Activated T-cell treated with anti-CD3 and anti-CD28 coated beads, Interleukin-2, amount 50 U/mL, for 4 hours (primary cell): Measurements from ENCODE around the gene CACNA1C. TPM values are rescaled to one million over a fixed set of nuclear protein-coding genes. Genes with fewer than 3 reads are reported as not detected.

Experiments
- ATAC-seq, 2 donors: fragments of 200-7000 bp; cut with Tn5 transposase; one replicate each; pipeline ENCODE4 v1.10.0; 2021
- DNase-seq: peaks from one replicate; pipeline ENCODE4 v3.0.0-alpha.2; 2020
- H3K27me3 Mint-ChIP-seq: one replicate; pipeline ENCODE4 v1.8.0; 2021; ENCODE audit warnings: low read depth, mixed read lengths
- H3K36me3 Mint-ChIP-seq: one replicate; pipeline ENCODE4 v1.8.0; 2022; ENCODE audit warnings: mixed read lengths; ENCODE audit not compliant: insufficient read depth
- H3K4me1 Mint-ChIP-seq: one replicate; pipeline ENCODE4 v1.8.0; 2021; ENCODE audit warnings: low read depth, mixed read lengths
- H3K4me3 Mint-ChIP-seq: one replicate; pipeline ENCODE4 v1.8.0; 2021; ENCODE audit warnings: mild to moderate bottlenecking, moderate library complexity, mixed read lengths
- H3K9me3 Mint-ChIP-seq: one replicate; pipeline ENCODE4 v1.8.0; 2021; ENCODE audit warnings: mixed read lengths
- total RNA-seq, 3 donors: library from RNA; stranded (reverse); gene quantifications; one replicate each; pipeline ENCODE4 v1.2.1, GENCODE V29; 2021

Gene CACNA1C
- total RNA-seq, 3 donors from 2014 or later: 0.03 to 0.08 (median 0.03) TPM

DNA sequence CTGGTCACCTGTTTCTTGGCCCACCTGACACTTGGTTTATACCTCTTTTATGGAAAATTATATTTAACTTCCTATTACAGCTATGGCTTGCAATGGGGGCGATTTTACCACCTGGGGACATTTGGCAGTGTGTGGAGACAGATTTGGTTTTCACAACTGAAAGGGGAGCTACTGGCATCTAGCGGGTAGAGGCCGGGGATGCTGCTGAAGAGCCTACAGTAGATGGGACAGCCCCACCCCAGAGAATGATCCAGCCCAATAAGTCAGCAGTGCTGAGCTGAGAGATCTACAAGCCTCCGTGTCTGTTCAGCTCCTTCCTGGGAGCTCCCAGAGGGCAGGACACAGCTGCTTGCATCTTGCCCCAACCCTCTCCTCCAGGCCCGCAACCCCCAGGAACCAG, 302.8 kb downstream of the CACNA1C start:
- H3K36me3 Mint-ChIP-seq: no peaks in the 10 kb centered on the region
- H3K4me3 Mint-ChIP-seq: no peak overlapping the region
- DNase-seq (no peak), ATAC-seq (no peak)
- peaks cover 13% of the 10 kb centered on the region for H3K27me3 Mint-ChIP-seq
- H3K9me3 Mint-ChIP-seq: no peaks in the 10 kb centered on the region
- peaks cover 11% of the 10 kb centered on the region for H3K4me1 Mint-ChIP-seq

DNA sequence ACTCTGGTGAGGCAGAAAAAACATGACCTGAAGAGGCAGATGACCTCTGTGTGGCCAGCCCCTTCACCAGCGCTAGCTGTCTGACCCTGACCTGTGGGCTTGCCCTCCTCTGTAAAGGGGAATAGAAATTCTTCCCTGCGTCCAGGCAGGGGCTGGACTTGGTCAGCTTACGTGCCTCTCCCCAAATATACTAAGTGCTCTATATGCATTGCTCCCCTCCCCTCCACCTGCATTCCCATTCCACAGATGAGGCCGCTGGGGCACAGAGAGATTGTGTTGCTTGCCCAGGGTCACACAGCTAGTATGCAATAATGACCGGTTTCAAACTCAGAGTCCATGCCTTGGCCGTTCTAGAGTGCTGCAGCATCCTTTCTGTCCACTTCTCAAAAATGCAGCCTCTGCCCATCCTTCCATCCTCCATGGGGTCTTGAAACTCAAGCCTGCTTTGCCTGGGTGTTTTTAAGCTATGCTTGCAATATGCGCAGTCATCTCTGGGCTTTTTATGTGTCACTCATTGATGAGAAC, 303.9 kb downstream of the CACNA1C start:
- peaks cover 13% of the 10 kb centered on the region for H3K27me3 Mint-ChIP-seq
- no peaks in the 10 kb centered on the region for H3K9me3 Mint-ChIP-seq
- ATAC-seq: no peak
- no peaks in the 10 kb centered on the region for H3K36me3 Mint-ChIP-seq
- DNase-seq: no peak
- peaks cover 11% of the 10 kb centered on the region for H3K4me1 Mint-ChIP-seq
- H3K4me3 Mint-ChIP-seq: no peak overlapping the region

DNA sequence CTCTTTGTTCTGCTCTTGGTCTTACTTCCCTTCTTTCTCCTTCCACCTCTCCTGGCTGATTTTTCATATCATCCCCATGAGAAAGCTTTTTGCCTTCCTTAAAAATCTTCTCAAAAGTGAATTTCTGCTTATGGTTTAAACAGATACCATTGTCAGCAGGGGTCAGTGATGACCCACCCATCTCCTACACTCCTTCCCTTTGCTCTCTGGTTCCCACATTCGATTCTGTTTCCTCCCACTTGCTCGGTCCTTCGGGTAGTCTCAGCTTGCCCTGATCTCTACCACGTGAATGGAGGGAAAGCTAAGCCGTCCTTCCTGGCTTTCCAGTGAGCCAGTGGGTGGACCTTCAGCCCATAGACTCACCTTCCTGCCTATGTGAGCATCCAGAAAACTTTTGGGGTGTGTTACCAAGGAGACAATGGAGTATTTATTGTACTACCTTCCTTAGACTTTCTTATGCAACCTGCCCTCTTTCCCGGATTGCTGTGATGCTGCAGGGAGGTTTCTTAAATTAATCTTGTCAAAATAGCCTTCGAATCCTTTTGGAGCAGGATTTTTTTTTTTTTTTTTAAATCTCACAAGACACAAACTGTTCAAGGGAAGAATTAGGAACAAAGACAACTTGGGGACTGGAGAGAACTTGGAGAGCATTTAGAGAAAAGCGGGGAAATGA, 306.3 kb downstream of the CACNA1C start:
- H3K27me3 Mint-ChIP-seq: peaks cover 5% of the 10 kb centered on the region
- peaks cover 28% of the 10 kb centered on the region for H3K4me1 Mint-ChIP-seq
- no peak for ATAC-seq
- no peaks in the 10 kb centered on the region for H3K36me3 Mint-ChIP-seq
- DNase-seq: no peak
- no peak overlapping the region for H3K4me3 Mint-ChIP-seq
- H3K9me3 Mint-ChIP-seq: no peaks in the 10 kb centered on the region

DNA sequence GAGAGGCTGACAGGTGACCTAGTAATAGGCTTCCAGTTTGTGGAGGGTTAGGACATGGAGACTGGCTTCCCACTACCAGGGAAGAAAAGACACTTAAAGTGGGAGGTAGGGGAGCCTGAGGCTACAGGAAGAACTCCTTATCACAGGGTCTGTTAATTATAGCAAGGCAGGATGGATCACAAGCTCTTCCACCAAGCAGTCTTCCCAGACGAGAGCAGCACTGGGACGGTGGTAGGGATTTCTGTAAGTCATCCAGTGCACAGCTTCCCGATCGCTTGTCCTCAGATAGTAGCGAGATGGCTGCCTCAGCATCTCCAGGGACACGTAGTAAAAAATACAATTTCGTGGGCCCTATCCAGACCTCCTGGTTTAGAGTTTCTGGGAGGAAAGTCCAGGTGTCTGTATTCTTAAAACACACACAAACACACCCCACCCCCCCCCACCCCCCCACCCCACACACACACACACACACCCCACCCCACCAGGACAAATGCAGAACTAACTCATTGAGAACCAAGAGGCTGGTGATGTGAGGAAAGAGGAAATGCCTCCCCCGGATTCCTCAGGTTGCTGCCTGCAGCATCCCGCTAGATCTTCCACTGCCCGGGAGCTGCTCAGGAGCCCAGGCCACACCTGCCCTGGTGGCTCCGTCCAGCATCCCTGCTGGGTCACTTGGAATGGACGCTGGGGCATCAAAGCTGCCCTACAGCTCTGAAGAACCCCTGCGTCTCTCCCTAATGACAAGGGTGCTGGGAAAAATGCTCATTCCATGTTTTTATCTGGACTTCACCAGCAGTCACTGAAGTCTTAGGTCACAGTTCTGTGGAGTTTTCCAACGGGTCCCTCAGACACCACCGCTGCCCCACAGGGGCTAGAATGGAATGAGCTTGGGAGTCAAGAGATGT, 307.2 kb downstream of the CACNA1C start:
- H3K4me1 Mint-ChIP-seq: peaks cover 31% of the 10 kb centered on the region
- ATAC-seq: no peak
- no peak for DNase-seq

DNA sequence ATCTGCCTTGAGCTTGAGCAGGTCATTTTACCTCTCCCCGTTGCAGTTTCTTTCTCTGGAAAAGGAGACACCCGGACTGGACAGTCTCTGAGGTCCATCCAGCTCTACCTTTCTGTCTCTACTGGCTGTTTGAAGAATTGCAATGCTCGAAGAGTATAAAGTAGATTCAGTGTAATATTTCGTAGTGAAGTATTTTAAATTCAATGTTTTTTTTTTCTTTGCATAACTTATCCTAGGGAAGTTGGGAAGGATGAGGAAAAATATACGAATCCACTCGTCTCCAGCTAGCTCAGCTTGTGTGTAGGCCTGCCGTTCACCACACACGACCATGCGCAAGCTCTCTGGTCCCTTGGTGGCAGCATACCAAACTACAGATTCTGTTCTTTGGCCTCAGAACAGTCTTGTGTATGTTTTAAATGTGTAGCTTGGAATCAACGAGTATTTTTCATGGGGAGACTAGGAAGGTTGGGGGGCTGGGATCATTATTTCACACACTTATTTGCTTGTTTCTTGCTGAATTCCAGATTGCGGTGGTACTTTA, 307.9 kb downstream of the CACNA1C start:
- no peaks in the 10 kb centered on the region for H3K36me3 Mint-ChIP-seq
- peaks cover 5% of the 10 kb centered on the region for H3K27me3 Mint-ChIP-seq
- H3K4me1 Mint-ChIP-seq: peaks cover 31% of the 10 kb centered on the region
- H3K4me3 Mint-ChIP-seq: no peak overlapping the region
- DNase-seq (no peak), ATAC-seq (no peak)
- H3K9me3 Mint-ChIP-seq: no peaks in the 10 kb centered on the region

More for the DNA sequence above, 307.2 kb downstream of the CACNA1C start:
- Mint-ChIP-seq H3K27me3 (peaks cover 5% of the 10 kb centered on the region), H3K36me3 (no peaks in the 10 kb centered on the region), H3K9me3 (no peaks in the 10 kb centered on the region), H3K4me3 (no peak overlapping the region)

DNA sequence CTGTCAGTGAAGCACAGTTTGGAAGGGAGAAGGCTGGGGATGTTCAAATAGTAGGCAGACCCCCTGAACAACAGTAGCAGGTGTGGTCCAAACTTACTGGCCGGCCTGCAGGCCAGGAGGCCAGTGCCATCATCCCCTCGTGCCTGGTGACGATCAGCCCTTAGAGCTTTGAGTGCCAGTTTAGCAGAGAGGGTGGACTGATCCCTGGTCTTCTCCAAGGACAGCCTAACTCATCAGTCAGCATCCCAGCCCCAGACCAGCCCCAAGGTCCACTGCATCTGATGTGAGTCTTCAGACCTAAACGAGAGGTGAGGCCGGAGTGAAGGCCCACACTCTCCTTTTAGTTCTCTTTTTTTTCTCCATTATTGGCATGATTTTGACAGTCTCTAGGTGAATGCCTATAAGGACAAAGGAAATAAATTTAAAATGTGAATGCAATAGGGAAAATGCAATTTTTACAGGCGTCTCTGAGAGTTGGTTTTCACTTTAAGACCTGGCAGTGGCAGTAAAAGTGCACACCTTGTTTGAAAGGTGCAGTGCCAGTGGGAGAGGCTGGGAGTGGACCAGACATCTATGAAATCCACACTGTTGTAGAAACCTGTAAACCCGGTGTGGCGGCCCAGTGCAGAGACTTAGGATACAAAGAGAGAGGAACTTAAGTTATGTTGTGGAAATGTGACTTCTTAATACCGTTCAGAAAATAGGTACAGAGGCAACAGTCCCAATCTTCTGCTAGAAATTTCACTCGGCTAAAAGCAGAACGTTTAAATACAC, 311.2 kb downstream of the CACNA1C start:
- Mint-ChIP-seq H3K9me3 (no peaks in the 10 kb centered on the region), H3K36me3 (no peaks in the 10 kb centered on the region), H3K4me1 (peaks cover 21% of the 10 kb centered on the region), H3K27me3 (peaks cover 5% of the 10 kb centered on the region), H3K4me3 (no peak overlapping the region)
- DNase-seq: no peak
- ATAC-seq: no peak

DNA sequence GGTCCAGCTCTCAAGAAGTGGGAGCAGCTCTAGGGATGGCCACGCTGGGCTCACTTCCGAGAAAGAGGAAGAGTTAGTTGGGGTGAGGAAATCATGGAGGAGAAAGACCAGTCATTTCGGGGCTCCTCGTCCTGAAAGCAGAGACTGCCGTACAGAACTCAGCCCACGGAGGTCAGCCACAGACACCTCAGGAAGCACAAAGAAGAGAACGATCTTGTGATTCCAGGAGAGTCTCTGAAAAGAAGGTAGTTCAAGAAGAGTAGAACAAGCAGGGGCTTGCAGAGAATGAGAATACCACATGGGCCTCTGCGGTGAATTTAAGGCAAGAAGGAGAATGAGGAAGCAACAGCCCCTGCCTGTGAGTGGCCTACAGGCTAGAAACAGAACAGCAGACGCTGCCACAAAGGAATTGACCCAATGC, 311.9 kb downstream of the CACNA1C start:
- peaks cover 19% of the 10 kb centered on the region for H3K4me1 Mint-ChIP-seq
- no peak overlapping the region for H3K4me3 Mint-ChIP-seq
- H3K36me3 Mint-ChIP-seq: no peaks in the 10 kb centered on the region
- no peak for ATAC-seq
- peaks cover 5% of the 10 kb centered on the region for H3K27me3 Mint-ChIP-seq
- H3K9me3 Mint-ChIP-seq: no peaks in the 10 kb centered on the region
- no peak for DNase-seq

DNA sequence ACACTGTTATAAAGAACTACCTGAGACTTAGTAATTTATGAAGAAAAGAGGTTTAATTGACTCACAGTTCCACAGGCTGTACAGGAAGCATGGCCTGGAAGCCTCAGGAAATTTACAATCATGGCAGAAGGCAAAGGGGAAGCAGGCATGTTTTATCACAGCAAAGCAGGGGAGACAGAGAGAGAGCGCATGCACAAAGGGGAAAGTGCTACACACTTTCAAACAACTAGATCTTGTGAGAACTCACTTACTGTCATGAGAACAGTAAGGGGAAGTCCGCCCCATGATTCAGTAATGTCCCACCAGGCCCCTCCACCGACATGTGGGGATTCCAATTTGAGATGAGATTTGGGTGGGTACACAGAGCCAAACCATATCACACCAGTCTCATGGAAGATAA, 313.9 kb downstream of the CACNA1C start:
- DNase-seq (no peak), ATAC-seq (no peak)
- peaks cover 19% of the 10 kb centered on the region for H3K4me1 Mint-ChIP-seq
- no peaks in the 10 kb centered on the region for H3K27me3 Mint-ChIP-seq
- no peaks in the 10 kb centered on the region for H3K9me3 Mint-ChIP-seq
- H3K36me3 Mint-ChIP-seq: no peaks in the 10 kb centered on the region
- H3K4me3 Mint-ChIP-seq: no peak overlapping the region

DNA sequence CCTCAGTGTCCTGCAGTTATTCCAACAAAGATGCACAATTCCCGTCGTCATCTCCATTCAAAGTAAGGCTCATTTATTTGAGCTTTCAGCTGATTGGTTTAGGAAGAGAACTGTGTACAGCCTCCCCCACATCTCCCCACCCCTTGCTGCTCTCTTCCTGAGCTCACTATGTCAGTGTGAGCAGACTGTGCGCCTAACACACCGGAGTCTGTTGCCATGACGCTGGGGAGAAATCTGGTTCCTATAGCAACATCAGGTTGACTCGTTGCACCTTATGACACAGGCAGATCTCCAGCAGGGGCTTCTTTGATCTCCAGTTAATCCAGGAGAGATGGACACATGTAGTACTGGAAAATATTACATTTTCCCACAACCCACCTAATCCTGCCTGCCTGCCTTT, 319.4 kb downstream of the CACNA1C start:
- Mint-ChIP-seq H3K4me3 (no peak overlapping the region), H3K36me3 (no peaks in the 10 kb centered on the region), H3K9me3 (no peaks in the 10 kb centered on the region), H3K4me1 (no peaks in the 10 kb centered on the region), H3K27me3 (no peaks in the 10 kb centered on the region)
- DNase-seq (no peak), ATAC-seq (no peak)

DNA sequence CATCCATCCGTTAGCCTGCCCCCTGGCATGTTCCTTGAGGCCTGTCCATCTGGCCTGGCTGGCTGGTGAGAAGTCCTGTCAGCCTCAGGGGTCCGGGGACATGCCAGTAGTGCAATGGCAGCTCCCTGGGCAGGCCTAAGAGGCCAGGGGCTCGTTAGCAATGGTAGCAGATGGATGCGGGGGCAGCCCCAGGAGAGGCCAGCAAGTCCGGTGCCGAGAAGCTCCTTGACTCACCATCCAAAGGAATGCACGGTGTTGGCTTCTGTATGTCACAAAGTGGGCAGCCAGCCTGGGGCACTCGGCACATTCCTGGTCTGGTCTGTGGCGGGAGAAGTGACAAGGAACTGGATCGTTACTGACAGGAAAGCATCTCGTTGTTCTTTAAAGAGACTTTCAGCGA, 319.9 kb downstream of the CACNA1C start:
- H3K27me3 Mint-ChIP-seq: peaks cover 2% of the 10 kb centered on the region
- no peak overlapping the region for H3K4me3 Mint-ChIP-seq
- ATAC-seq (no peak), DNase-seq (no peak)
- H3K9me3 Mint-ChIP-seq: no peaks in the 10 kb centered on the region
- H3K36me3 Mint-ChIP-seq: no peaks in the 10 kb centered on the region
- no peaks in the 10 kb centered on the region for H3K4me1 Mint-ChIP-seq

DNA sequence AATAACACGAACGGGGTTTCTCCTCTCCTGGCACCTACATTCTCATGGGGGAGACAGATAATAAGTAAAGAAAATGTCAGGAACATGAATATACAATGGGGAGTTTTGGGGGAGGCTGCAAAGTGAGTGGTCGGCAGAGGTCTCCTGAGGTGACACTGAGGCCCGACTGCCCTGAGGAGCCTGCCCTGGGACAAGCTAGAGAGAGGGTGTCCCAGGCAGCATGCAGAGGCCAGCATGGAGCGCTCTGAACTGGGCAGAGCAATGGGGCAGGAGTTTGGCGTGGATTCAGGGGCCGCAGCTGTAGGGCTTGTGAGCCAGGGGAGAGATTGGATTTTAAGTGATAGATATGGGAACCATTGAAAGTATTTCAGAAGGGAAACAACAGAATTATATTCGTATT, 320.5 kb downstream of the CACNA1C start:
- Mint-ChIP-seq H3K36me3 (no peaks in the 10 kb centered on the region), H3K9me3 (no peaks in the 10 kb centered on the region), H3K4me1 (no peaks in the 10 kb centered on the region), H3K27me3 (peaks cover 2% of the 10 kb centered on the region), H3K4me3 (no peak overlapping the region)
- no peak for ATAC-seq
- DNase-seq: no peak

DNA sequence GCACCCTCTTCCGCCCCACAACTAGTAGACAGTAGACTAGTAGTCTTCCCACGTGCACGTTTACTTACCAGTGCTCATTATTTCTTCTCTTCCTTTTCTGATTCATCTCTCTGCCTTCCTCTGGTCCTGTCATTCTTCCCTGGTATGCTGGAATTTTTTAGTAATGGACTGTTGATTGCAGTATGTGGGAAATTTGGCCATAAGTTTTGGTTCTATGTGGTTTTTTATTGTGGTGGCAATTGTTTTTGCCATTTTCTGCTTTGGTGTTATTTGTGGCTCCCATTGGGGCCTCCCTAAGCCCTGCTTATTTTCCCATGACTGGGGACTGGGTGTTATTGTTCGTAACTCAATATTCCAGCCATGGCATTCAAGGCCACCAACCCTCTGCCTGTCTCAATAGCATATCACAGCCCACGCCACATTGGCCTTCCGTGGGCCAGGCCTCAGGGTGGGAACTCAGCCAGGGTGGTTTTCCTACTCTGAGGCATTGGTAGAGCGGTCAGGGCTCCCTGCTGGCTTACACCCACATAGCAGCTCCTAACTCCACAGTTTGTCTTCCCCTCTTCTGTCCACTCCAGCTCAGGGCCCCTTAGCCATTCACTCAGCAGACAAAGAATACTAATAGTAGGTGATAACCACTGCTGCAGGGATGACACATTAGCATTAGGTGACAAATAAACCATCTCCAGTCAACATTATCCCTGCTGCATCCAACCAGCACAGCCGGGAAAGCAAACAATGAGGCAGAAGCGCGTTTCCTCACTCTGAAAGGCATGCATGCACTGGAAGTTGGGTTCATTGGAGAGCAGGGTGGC, 321.5 kb downstream of the CACNA1C start:
- ATAC-seq: no peak
- no peak overlapping the region for H3K4me3 Mint-ChIP-seq
- no peaks in the 10 kb centered on the region for H3K9me3 Mint-ChIP-seq
- H3K36me3 Mint-ChIP-seq: no peaks in the 10 kb centered on the region
- H3K27me3 Mint-ChIP-seq: peaks cover 2% of the 10 kb centered on the region
- peaks cover 5% of the 10 kb centered on the region for H3K4me1 Mint-ChIP-seq
- no peak for DNase-seq

DNA sequence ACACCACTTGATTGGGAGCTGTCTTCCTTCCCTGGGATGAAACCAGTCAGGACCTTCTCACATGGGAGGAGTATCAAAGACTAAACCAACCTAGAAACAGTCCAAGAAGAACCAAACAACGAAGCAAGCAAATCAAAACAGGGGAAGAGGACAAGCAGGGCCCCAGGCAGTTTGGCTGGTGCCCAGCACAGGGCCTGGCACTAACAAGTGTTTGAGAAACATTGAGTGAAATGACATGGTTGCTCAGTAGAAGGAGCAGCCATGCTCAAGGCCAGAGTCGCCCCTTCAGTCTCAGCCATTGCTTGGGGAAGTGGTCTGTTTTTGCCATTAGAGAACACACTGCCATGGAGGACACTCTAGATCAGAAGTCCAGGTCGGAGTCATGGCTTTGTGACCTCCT, 323.1 kb downstream of the CACNA1C start:
- Mint-ChIP-seq H3K36me3 (no peaks in the 10 kb centered on the region), H3K4me3 (no peak overlapping the region), H3K4me1 (peaks cover 5% of the 10 kb centered on the region), H3K27me3 (peaks cover 2% of the 10 kb centered on the region), H3K9me3 (no peaks in the 10 kb centered on the region)
- no peak for DNase-seq
- no peak for ATAC-seq
